Lower leg skin (tissue), 4 donors: Measurements from ENCODE around the gene NOP10. TPM values are rescaled to one million over a fixed set of nuclear protein-coding genes. Genes with fewer than 3 reads are reported as not detected.

ENCODE experiments used
- DNase-seq, 2 donors: peaks; one replicate each; pipeline ENCODE4 v3.0.0-alpha.2; 2019; ENCODE audit warnings: low spot score in 2 of 2
- H3K4me3 ChIP-seq: fragments of 200-600 bp; sonication (generic); 2 replicates; pipeline ENCODE4 v1.5.1; 2017; ENCODE audit warnings: mild to moderate bottlenecking, low read depth; ENCODE audit not compliant: poor library complexity, severe bottlenecking
- CTCF ChIP-seq, 3 donors: fragments of 450-650 bp; IDR thresholded peaks; one replicate each; pipeline ENCODE4 v1.5.1; 2016; ENCODE audit warnings: antibody characterized with exemption in 3 of 3, mild to moderate bottlenecking in 3 of 3, moderate library complexity in 2 of 3
- POLR2A ChIP-seq, 2 donors: fragments of 450-650 bp; IDR thresholded peaks; one replicate each; pipeline ENCODE4 v1.6.1; 2016 to 2017; ENCODE audit warnings: antibody characterized with exemption in 2 of 2, mild to moderate bottlenecking in 1 of 2, moderate library complexity in 1 of 2
- WGBS, 2 donors: methylation state at CpG; one replicate each; pipeline ENCODE4 v1.1.5; 2018; 5-methylcytosine and 5-hydroxymethylcytosine counted together
- intact Hi-C: fragments of 100-400 bp; cut with DNase I; formaldehyde crosslinking; loops from one replicate; pipeline ENCODE4 v1.15.0; 2023; ENCODE audit warnings: low total_unique reads
- total RNA-seq, 4 donors: library from RNA; depleted of rRNA; stranded (reverse); fragments of >200 nt; gene quantifications; one replicate each; pipeline ENCODE4 v1.1.0, GENCODE V29; 2016

NOP10 gene
- total RNA-seq, 4 donors from 2014 or later, result 107 to 129 (median 124) TPM

DNA sequence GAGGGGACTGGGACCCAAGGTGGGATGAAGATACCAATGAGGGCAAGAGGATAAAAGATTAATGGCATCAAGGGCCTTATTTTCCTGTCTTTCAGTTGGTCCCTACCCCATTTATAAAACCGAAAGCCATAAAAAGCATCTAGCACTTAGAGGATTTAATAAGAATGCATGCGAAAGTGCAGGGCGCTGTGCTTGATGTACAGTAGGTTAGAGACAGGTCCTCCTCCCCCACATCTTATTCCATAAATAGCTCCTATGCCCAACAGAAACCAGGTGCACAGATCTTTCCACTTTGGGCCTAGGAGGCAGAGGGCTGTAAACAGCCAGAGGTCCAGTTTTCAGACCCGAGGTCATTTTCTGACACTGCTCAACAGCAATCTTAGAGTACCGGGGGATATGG, 22.9 kb upstream of the NOP10 start:
- TF ChIP-seq POLR2A (IDR thresholded peaks at IDR 0.05) (no peak), CTCF (IDR thresholded peaks at IDR 0.05) (no peak)
- 44 to 50% methylated on average over 5 of the region's 5 CpGs for WGBS, 2 donors
- intact Hi-C loops, result loop anchor here (10.0 kb wide), 3 partner anchors 219 to 559 kb away; partner anchors contain the start of gene GOLGA8B
- no peak for DNase-seq
- no peak overlapping the region for H3K4me3 ChIP-seq

GRCh38 chr15:34365091-34365825, 22.3 kb upstream of the NOP10 start:
- no peak for TF ChIP-seq CTCF (IDR thresholded peaks at IDR 0.05)
- WGBS, 2 donors, result 84 to 90% methylated on average over 16 of the region's 16 CpGs
- intact Hi-C loops, result loop anchor here (10.0 kb wide), 3 partner anchors 220 to 560 kb away; partner anchors contain the start of gene GOLGA8B
- no peak for DNase-seq
- no peak overlapping the region for H3K4me3 ChIP-seq

DNA sequence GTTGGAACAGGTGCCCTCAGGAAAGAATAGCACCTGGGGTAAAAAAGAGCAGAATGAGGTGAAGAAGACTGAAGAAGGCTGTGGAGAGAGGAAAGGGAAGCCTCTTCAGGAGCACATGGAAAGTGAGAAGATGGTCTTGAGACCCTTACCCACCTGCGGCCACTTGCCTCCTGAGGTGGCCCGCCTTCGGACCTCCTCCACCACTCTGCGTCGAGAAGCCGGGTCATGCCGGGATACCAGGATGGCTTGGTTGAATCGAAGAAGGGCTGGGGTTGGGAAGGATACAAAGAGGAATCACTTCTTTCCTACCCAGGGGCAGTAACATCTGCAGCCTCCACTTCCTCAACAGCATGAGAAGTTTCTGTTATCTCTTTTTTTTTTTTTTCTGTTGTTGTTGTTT, 21.1 kb upstream of the NOP10 start:
- DNase-seq, result no peak
- TF ChIP-seq POLR2A (IDR thresholded peaks at IDR 0.05) (no peak), CTCF (IDR thresholded peaks at IDR 0.05) (no peak)
- no peak overlapping the region for H3K4me3 ChIP-seq
- 93 to 95% methylated on average over 8 of the region's 8 CpGs for WGBS, 2 donors
- intact Hi-C loops, result loop anchor here (10.0 kb wide), 3 partner anchors 221 to 561 kb away; partner anchors contain the start of gene GOLGA8B

GRCh38 chr15:34362047-34362773, 19.3 kb upstream of the NOP10 start:
- no peak overlapping the region for H3K4me3 ChIP-seq
- WGBS, 2 donors, result 78% methylated on average over 10 of the region's 10 CpGs
- no peak for DNase-seq
- intact Hi-C loops, result loop anchor here (10.0 kb wide), 3 partner anchors 223 to 563 kb away; partner anchors contain the start of gene GOLGA8B
- TF ChIP-seq CTCF (IDR thresholded peaks at IDR 0.05) (no peak), POLR2A (IDR thresholded peaks at IDR 0.05) (no peak)

GRCh38 chr15:34361278-34361677, 18.3 kb upstream of the NOP10 start:
- 91 to 94% methylated on average over 7 of the region's 7 CpGs for WGBS, 2 donors
- TF ChIP-seq POLR2A (IDR thresholded peaks at IDR 0.05), result no peak
- no peak for TF ChIP-seq CTCF (IDR thresholded peaks at IDR 0.05)

More at GRCh38 chr15:34361278-34361677, 18.3 kb upstream of the NOP10 start:
- H3K4me3 ChIP-seq, result no peak overlapping the region
- no peak for DNase-seq
- intact Hi-C loops, result loop anchor here (10.0 kb wide), 3 partner anchors 224 to 564 kb away; partner anchors contain the start of gene GOLGA8B
